Mucosa of descending colon (tissue), 3 donors: Measurements from ENCODE around the gene PHF19. TPM values are rescaled to one million over a fixed set of nuclear protein-coding genes. Genes with fewer than 3 reads are reported as not detected.
A peak's percentile ranks its signal among the peaks of the same experiment; 100 is the strongest.

Source experiments
- ATAC-seq: fragments of 200-7000 bp; cut with Tn5 transposase; one replicate; pipeline ENCODE4 v1.9.1; 2020; ENCODE audit warnings: mild to moderate bottlenecking, moderate library complexity
- DNase-seq, 3 donors: peaks; one replicate each; pipeline ENCODE4 v3.0.0-alpha.2; 2020
- H3K36me3 ChIP-seq: fragments of 200-600 bp; one replicate; pipeline ENCODE4 v1.8.0; 2021; ENCODE audit warnings: low read depth, mild to moderate bottlenecking
- H3K4me1 ChIP-seq: fragments of 200-600 bp; one replicate; pipeline ENCODE4 v1.8.0; 2021; ENCODE audit warnings: low read depth, mild to moderate bottlenecking
- H3K4me3 ChIP-seq: fragments of 200-600 bp; one replicate; pipeline ENCODE4 v1.8.0; 2021; ENCODE audit warnings: mild to moderate bottlenecking
- H3K9me3 ChIP-seq: fragments of 200-600 bp; one replicate; pipeline ENCODE4 v1.8.0; 2021; ENCODE audit warnings: mild to moderate bottlenecking
- intact Hi-C, 2 donors: fragments of 100-400 bp; cut with DNase I in 1 of 2; cut with micrococcal nuclease in 1 of 2; formaldehyde crosslinking; loops; one replicate each; pipeline versions ENCODE4 v1.11.0 to v1.11.1; 2022; cut with DNase I, micrococcal nuclease
- total RNA-seq, 3 donors: library from RNA; stranded (reverse); fragmentation: NEBNext Ultra II Directional in 2 of 3; extraction: Animal tissue kit (Norgen Biotek cat#: 25700) in 2 of 3; gene quantifications; one replicate each; pipeline versions ENCODE4 v1.2.1 to v1.2.4, GENCODE V29; 2021 to 2023
- TF ChIP-seq, protein P1 (sequence below): fragments of 200-600 bp; IDR thresholded peaks from one replicate; pipeline ENCODE4 v1.8.0; 2022; ENCODE audit warnings: antibody characterized with exemption, mild to moderate bottlenecking
- donor health status: DM: no; HTN: no; CAD: no; lungs with moderate emphysema.
- donor health status: DM: no; HTN: no; CAD: no.
- donor health status: DM: no; HTN: yes; CAD: no.

The PHF19 gene
- total RNA-seq, 3 donors from 2014 or later = 9.8 to 33.6 (median 26.6) TPM

DNA sequence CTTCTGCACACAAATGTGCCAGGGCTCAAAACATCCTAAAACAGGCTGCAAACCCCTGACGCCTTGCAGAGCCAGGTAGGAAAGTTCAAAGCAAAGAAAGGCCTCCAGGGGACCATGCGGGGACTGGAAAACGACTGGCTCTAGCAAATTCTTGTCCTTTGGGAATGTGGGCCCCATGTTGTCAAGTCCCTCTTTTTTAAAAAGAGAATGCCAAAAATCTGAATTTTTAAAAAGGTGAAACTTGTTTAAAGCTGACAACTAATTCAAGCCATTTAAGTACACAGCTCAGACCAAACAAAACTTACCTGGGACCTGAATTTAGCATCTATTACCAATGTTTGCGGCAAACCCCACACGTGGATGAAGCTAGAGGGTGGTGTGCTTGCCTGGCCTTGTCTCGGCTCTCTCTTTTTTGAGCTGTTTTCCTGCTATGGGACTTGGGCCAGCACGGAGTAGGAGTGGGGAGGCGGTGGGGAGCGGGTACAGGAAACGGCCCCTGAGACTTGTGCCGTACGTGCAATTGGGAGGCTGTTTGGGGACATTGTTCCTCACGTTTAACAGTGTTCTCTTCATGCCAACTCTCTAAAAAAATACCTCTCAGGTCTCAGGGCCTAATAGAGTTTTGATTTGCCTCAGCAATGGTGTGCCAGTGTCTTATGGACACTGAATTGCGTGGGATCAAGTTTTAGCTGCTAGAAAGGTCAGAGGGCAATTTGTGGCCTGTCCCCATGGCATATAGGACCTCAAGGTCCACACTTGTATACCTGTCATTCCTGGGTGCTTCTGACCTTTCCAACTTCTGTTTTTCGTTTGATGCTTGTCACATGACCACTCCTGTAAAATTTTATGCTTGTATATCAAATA lies 15.1 kb upstream of the PHF19 start:
- H3K36me3 ChIP-seq = no peaks in the 10 kb centered on the region
- H3K4me3 ChIP-seq = no peak overlapping the region
- no peak for DNase-seq
- H3K4me1 ChIP-seq = peaks cover 13% of the 10 kb centered on the region
- no peaks in the 10 kb centered on the region for H3K9me3 ChIP-seq
- TF ChIP-seq, protein P1, sequence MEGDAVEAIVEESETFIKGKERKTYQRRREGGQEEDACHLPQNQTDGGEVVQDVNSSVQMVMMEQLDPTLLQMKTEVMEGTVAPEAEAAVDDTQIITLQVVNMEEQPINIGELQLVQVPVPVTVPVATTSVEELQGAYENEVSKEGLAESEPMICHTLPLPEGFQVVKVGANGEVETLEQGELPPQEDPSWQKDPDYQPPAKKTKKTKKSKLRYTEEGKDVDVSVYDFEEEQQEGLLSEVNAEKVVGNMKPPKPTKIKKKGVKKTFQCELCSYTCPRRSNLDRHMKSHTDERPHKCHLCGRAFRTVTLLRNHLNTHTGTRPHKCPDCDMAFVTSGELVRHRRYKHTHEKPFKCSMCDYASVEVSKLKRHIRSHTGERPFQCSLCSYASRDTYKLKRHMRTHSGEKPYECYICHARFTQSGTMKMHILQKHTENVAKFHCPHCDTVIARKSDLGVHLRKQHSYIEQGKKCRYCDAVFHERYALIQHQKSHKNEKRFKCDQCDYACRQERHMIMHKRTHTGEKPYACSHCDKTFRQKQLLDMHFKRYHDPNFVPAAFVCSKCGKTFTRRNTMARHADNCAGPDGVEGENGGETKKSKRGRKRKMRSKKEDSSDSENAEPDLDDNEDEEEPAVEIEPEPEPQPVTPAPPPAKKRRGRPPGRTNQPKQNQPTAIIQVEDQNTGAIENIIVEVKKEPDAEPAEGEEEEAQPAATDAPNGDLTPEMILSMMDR = no peak
- ATAC-seq = peak; percentile 23
- intact Hi-C loops = no loop called here

DNA sequence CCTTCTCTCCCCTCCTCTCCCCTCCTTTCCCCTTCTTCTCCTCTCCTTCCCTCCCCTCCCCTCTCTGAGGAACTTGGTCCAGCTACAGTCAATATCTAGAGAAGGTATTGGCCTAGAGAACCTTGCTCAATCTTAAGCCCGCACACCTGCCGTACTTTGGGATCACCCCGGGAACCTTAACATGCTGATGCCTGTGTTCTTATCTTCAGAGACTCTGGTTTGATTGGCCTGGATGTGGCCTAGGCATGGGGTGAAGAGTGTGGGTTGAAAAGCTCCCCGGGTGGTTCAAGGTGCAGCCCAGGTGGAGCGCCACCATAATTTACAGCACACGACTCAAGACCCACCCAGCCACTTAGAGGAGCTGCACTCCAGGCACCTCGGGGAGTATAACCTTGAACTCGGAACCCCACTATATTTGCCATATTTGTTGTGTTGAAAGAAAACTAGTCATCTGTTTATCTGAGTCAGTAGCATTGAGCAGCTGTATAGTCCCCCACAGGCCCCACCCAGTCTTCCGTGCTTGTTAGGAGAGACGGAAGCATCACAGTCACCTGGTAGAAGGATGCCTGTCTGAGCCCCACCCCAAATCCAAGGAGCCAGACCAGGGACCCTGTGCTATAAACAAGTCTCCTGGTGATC lies 14.4 kb upstream of the PHF19 start:
- Histone ChIP-seq H3K4me1 (peaks cover 13% of the 10 kb centered on the region), H3K9me3 (no peaks in the 10 kb centered on the region), H3K4me3 (no peak overlapping the region), H3K36me3 (no peaks in the 10 kb centered on the region)
- peak; percentile 62 for ATAC-seq
- TF ChIP-seq, protein P1 = no peak
- no peak for DNase-seq
- intact Hi-C loops = no loop called here

DNA sequence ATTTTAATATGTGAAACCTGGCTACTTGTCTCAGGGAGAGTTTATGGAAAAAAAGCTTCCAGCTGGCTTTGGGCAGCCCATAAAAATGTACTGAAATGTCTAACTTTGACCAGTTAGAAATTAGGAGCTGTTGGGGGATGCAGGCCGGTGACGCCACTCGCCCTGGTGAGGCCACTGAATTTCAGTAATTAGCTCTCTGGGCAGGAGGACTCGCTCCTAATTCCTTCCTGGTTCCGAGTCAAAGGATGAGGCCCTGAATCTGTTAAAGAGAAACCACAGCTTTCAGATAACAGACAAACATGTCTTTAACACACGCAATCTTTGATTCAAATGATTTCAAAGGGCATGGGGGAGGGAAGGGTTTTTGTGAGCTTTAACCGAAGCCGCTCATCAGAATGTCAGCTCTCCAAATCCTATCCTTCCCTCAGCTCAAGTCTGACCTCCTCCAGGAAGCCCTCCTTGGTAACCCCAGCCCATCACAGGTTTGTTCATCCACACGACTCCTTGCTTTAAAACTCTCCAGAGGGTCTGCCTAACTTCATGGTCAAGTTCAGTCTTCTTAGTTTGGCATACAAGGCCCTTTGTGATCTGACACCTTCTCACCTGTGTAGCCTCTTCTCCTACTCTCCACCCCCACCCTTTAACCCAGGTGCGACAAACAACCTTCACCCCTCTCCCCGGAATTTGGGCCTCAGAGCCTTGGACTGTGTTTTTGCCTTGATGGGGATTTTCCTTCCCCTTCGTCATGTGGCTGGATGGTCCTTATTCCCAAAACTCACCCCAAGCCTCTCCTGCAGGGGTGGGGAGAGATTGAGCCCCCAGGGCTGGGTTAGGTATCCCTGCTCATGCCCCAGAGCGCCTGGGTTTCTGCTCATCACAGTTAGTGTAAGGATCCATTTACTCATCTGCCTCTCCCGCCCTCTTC lies 13.6 kb upstream of the PHF19 start:
- TF ChIP-seq, protein P1 = no peak
- no peaks in the 10 kb centered on the region for H3K36me3 ChIP-seq
- DNase-seq (no peak), ATAC-seq (peak; percentile 17)
- no peak overlapping the region for H3K4me3 ChIP-seq
- intact Hi-C loops = no loop called here
- peaks cover 17% of the 10 kb centered on the region for H3K4me1 ChIP-seq
- no peaks in the 10 kb centered on the region for H3K9me3 ChIP-seq

DNA sequence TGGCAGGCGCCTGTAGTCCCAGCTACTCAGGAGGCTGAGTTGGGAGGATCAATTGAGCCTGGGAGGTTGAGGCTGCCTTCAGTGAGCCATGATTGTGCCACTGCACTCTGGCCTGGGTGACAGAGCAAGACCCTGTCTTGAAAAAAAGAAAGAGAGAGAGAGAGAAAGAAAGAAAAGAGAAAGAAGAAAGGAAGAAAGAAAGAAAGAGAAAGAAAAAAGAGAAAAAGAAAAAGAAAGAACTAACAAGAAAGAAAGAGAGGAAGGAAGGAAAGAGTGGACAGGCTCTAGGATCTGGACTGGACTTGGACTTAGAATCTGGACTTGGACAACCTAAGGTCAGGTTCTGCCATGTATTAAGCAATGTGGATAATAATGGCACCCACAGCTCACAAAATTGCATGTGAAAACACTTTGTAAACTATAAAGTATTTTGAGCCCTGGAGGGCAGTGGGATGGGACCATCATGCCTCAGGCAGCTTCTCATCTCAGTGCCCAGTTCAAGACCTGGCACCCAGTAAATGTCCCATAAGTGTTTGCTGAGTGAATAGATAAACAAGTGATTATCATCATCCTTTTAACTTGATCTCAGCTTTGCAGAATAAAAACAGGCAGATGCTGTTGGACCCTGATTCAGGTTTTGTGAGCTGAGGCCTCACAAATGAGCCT lies 12.8 kb upstream of the PHF19 start:
- Histone ChIP-seq H3K4me3 (no peak overlapping the region), H3K4me1 (peaks cover 18% of the 10 kb centered on the region), H3K36me3 (no peaks in the 10 kb centered on the region), H3K9me3 (no peaks in the 10 kb centered on the region)
- DNase-seq (no peak), ATAC-seq (no peak)
- TF ChIP-seq, protein P1 = no peak
- intact Hi-C loops = no loop called here

DNA sequence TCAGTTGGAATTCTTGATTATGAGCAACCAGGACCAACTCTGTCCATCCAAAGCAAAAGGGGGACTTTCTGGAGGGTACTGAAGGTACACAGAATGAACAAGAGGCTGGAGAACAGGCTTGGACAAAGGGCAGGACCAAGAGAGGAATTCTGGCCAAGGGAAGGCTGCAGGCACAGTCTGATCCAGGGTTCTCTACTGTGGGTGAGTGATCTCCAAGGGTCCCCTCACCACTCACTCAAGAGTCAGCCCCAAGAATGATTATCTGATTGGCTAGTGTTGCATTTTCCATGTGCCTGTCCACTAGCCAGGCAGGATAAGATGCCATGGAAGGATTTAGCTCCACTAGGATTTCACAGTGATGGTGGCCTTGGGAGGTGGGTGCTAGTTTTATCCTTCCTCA lies 11.6 kb upstream of the PHF19 start:
- intact Hi-C loops = no loop called here
- Histone ChIP-seq H3K4me3 (no peak overlapping the region), H3K36me3 (no peaks in the 10 kb centered on the region), H3K4me1 (peaks cover 18% of the 10 kb centered on the region), H3K9me3 (no peaks in the 10 kb centered on the region)
- TF ChIP-seq, protein P1 = no peak
- DNase-seq (no peak), ATAC-seq (no peak)
